Caki2 (cell line): ENCODE measurements around the gene SQOR. TPM values are rescaled to one million over a fixed set of nuclear protein-coding genes. Genes with fewer than 3 reads are reported as not detected.

Experiments
- DNase-seq: peaks from one replicate; pipeline ENCODE4 v3.0.0-alpha.2; 2015; ENCODE audit warnings: low read depth
- in situ Hi-C: cut with HindIII; loops from 2 replicates; pipeline ENCODE4 v1.10.0; 2016; ENCODE audit warnings: low sequenced_read_pairs, low pct_unique_long_range_greater_than_20kb, mixed read lengths
- total RNA-seq: library from RNA; depleted of rRNA; stranded (reverse); fragments of >200 nt; shearing (Covaris generic); gene quantifications from 2 replicates; pipeline ENCODE4 v1.2.3, GENCODE V29; 2014; ENCODE audit warnings: low replicate concordance; rRNA removed

SQOR gene
- total RNA-seq = 165 and 205 TPM in 2 replicates

GRCh38 chr15:45634432-45635190 lies at the start of gene SQOR:
TSS of gene SQOR (plus strand) at chr15:45635029. CDS start at chr15:45658924, 23,895 bp downstream.
- DNase-seq = peak; percentile 93

GRCh38 chr15:45585069-45585791 lies 49.6 kb upstream of the SQOR start:
- in situ Hi-C loops = no loop called here
- no peak for DNase-seq

More at GRCh38 chr15:45634432-45635190, at the start of gene SQOR:
- in situ Hi-C loops = no loop called here

- DNase-seq = peak; percentile 6
- in situ Hi-C loops = no loop called here
These were observed 48.7 kb upstream of the SQOR start for GRCh38 chr15:45586125-45586524.

GRCh38 chr15:45586601-45587094 lies 48.2 kb upstream of the SQOR start:
- DNase-seq = no peak
- in situ Hi-C loops = no loop called here

- in situ Hi-C loops = no loop called here
- peak; percentile 88 for DNase-seq
These were observed 47.5 kb upstream of the SQOR start, which contains the start of gene BLOC1S6 for GRCh38 chr15:45587095-45587862. TSS of gene BLOC1S6 (plus strand) at chr15:45587379. CDS start at chr15:45587444, 65 bp downstream.

DNA sequence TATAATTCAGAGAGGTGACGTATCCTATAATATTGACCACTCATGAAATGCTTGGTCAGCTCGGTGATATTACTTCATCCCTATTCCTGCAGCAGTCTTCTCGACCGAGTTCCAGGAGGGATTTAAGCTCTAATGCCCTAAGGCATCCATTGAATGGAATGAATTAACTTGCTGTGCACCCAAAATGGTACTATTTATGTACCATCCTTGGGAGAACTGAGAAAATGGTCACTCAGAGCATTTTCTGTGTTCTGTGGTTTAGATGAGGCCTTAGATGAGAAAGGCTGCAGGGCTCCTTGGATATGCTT lies 47.0 kb upstream of the SQOR start:
- in situ Hi-C loops = no loop called here
- DNase-seq = no peak

DNA sequence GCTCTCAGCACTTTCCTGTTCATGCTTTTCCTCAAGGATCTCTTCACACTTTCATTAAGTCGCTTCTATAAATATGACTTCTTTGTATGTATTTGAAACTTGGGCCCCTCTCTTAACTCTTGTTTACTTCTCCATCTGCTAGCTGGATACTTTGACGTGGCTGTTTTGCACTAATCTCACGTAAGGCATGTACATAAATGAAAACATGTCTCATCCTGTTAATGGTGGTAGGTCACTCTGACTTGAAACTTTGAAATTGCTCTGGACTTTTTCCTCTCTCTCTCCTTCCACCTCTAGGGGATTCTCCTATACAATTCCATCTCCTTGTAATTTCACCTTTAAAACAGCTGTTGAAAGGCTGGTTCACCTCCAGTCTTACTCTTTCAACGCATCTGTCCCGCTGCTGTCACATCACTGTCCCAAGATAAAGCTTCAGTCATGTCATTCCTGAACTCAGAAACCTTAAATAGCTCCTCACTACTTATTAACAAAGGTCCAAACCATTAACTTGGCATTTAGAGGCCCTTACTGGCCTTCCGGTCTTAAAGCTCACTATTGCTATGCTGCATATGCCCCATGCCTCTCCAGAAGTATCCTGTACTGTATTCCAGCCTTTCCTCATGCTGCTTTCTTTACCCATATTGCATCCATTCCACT lies 46.5 kb upstream of the SQOR start:
- DNase-seq = peak; percentile 24
- in situ Hi-C loops = no loop called here

DNA sequence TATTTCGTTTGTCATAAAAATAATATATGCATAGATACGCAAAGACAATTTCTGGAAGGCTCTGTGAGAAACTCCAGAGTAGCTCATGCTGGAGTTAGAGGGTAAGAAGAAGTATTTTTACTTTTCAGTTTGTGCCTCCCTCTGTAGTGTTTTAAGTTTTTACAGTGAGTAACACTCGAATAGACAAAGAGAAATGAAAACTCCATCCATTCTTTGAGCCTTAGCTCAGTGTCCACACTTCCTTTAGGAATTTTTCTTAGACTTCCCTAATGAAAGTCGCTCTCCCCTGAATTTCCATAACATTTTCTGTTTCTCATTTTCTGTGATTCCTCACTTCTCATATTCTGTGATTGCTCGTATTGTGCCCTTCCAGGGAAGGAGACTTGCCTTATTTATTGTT lies 45.6 kb upstream of the SQOR start:
- no peak for DNase-seq
- in situ Hi-C loops = no loop called here

DNA sequence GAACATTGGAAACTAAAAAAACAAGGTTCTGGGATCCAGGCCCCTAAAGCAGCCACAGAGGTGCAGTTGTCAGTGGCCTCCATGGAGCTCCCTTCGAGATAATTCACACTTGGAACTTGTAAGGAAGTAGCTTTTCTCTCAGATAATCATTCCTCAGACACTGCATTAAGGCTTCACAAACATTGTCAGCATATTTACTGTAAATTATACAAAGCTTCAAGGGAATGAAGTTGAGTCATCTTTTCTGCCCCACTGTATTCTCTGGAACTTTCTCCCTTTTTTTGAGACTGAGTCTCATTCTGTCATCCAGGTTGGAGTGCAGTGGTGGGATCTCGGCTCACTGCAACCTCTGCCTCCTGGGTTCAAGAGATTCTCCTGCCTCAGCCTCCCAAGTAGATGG lies 40.5 kb upstream of the SQOR start:
- in situ Hi-C loops = no loop called here
- no peak for DNase-seq

DNA sequence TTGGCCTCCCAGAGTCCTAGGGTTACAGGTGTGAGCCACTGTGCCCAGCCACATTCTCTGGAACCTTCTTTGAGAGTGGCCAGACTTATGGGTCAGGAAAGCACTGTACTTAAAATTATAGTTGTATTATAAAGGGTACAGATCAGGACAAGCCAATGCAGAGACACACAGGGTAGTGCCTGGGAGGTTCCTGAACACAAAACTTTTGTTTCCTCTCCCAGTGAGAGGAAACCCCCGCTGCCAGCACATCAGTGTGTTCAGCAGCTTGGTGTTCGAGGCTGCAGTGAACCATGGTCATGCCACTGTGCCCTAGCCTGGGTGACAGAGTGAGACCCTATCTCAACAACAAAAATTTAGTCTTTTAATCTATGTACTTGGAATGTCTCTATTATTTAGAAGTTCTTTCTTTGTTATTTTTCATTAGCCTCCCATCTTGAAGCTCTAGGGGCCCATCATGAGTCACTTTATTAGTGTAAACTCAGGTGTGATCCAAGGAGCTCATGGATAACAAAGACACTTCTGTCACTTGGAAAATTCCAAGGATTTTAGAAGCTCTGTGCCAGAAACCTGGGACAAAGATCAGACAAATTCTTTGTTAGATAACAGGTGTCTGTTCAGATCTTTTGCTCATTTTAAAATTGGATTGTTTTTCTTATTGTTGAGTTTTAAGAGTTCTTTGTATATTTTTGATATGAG lies 39.8 kb upstream of the SQOR start:
- in situ Hi-C loops = no loop called here

DNA sequence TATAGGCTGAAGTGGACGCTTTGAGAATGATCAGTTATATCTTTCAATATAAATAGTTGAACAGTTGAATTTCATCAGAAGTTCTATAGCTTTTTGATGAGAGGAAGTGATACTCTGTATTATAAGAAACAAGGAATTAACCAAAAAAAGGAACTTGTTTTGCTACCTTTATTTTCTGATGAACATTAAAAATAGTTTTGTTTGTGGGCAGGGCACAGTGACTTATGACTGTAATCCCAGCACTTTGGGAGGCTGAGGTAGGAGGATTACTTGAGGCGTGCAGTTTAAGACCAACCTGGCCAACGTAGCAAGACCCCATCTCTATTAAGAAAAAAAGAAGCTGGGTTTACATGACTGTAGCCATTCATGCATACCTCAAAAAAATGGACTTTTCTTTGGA lies 30.9 kb upstream of the SQOR start:
- in situ Hi-C loops = no loop called here
- DNase-seq = no peak

More for the DNA sequence above, 39.8 kb upstream of the SQOR start:
- no peak for DNase-seq

GRCh38 chr15:45604326-45604725 lies 30.5 kb upstream of the SQOR start:
- no peak for DNase-seq

GRCh38 chr15:45606413-45606812 lies 28.4 kb upstream of the SQOR start:
- no peak for DNase-seq
- in situ Hi-C loops = no loop called here

More at GRCh38 chr15:45604326-45604725, 30.5 kb upstream of the SQOR start:
- in situ Hi-C loops = no loop called here

- DNase-seq = no peak
- in situ Hi-C loops = no loop called here
These were observed 28.0 kb upstream of the SQOR start for GRCh38 chr15:45606841-45607240.

- DNase-seq = no peak
- in situ Hi-C loops = no loop called here
These were observed 23.5 kb upstream of the SQOR start for GRCh38 chr15:45611305-45611704.

GRCh38 chr15:45612790-45613415 lies 21.9 kb upstream of the SQOR start:
- in situ Hi-C loops = no loop called here
- DNase-seq = no peak

DNA sequence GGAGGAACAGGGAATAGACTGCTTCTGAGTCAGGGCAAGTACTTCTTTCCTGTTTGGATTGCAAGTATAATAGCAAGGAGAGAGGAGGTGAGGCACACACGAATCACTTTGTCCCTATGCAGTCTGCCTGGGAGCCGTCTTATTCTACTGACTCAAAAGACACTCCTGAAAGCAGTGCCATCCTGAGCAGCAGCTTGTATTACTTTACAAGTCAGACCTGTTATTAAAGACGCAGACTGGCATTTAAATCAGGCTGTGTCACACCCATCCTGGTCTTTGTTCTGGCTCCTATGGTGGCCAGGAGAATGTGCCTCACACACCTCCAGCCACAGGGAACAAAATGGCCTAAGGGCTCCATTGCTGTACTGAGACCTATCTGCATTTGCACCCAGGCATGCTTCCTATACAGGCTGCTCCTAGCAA lies 17.9 kb upstream of the SQOR start:
- no peak for DNase-seq
- in situ Hi-C loops = no loop called here
